B cell (primary cell): ENCODE results near the gene AOPEP. TPM values are rescaled to one million over a fixed set of nuclear protein-coding genes. Genes with fewer than 3 reads are reported as not detected.

Experiments used
- ATAC-seq: fragments of 200-7000 bp; cut with Tn5 transposase; one replicate; pipeline ENCODE4 v1.10.0; 2021; ENCODE audit warnings: low read depth, mild to moderate bottlenecking, moderate number of reproducible peaks, moderate library complexity
- CTCF ChIA-PET: fragments of 350-600 bp; sonication (Branson Sonifier 250); formaldehyde crosslinking; loops from one replicate; lab custom pipeline; 2021; ENCODE audit warnings: antibody characterized with exemption, inconsistent platforms; lab: Charles Lee
- POLR2A ChIA-PET: fragments of 350-600 bp; sonication (Branson Sonifier 250); formaldehyde crosslinking; loops from one replicate; lab custom pipeline; 2021; ENCODE audit warnings: antibody characterized with exemption; lab: Charles Lee
- DNase-seq: peaks from one replicate; pipeline ENCODE4 v3.0.0; 2013
- H2AFZ ChIP-seq: 2 replicates; pipeline ENCODE4 v1.6.1; 2012; ENCODE audit warnings: mild to moderate bottlenecking, low read depth, low read length; ENCODE audit not compliant: insufficient read depth, poor library complexity, severe bottlenecking
- H3K27ac ChIP-seq, 2 donors: 1 replicate in 1 of 2; 2 replicates in 1 of 2; pipeline ENCODE4 v1.5.1; 2012 to 2013; ENCODE audit warnings: low read length in 2 of 2, mild to moderate bottlenecking in 2 of 2, moderate library complexity in 1 of 2
- H3K27me3 ChIP-seq, 4 experiments: fragments of 200-600 bp in 1 of 4; sonication (generic) in 1 of 4; replicated peaks in 1 of 4; 1 replicate in 2 of 4; 2 replicates in 2 of 4; pipeline versions ENCODE4 v1.6.1 to v1.7.0; 2013 to 2016; ENCODE audit warnings: low read length in 3 of 4, mild to moderate bottlenecking in 2 of 4, mixed read lengths in 1 of 4, moderate library complexity in 1 of 4; ENCODE audit not compliant: insufficient read depth in 4 of 4, control insufficient read depth in 3 of 4; ENCODE audit errors: control extremely low read depth in 1 of 4
- H3K36me3 ChIP-seq, 2 experiments: replicated peaks in 1 of 2; 1 replicate in 1 of 2; 2 replicates in 1 of 2; pipeline versions ENCODE4 v1.6.1 to v1.7.1; 2013; ENCODE audit warnings: low read length in 1 of 2; ENCODE audit not compliant: insufficient read depth in 2 of 2, control insufficient read depth in 1 of 2; ENCODE audit errors: control extremely low read depth in 1 of 2, extremely low read depth in 1 of 2
- H3K4me1 ChIP-seq, 2 donors: fragments of 200-600 bp in 1 of 2; sonication (generic) in 1 of 2; 1 replicate in 1 of 2; 2 replicates in 1 of 2; pipeline versions ENCODE4 v1.5.1 to v1.6.1; 2013 to 2017; ENCODE audit warnings: low read length in 2 of 2; ENCODE audit not compliant: control insufficient read depth in 2 of 2, insufficient read depth in 2 of 2
- H3K4me2 ChIP-seq: replicated peaks from 2 replicates; pipeline ENCODE3; 2012; ENCODE audit warnings: mild to moderate bottlenecking, low read depth, low read length; ENCODE audit not compliant: poor library complexity, severe bottlenecking
- H3K4me3 ChIP-seq, 5 experiments: fragments of 200-600 bp in 1 of 5; sonication (generic) in 1 of 5; 1 replicate in 3 of 5; 2 replicates in 2 of 5; pipeline versions ENCODE4 v1.5.1 to v1.7.0; 2011 to 2016; ENCODE audit warnings: low read length in 4 of 5, mild to moderate bottlenecking in 4 of 5, low read depth in 2 of 5, control low read depth in 1 of 5, moderate library complexity in 1 of 5; ENCODE audit not compliant: insufficient read depth in 1 of 5; ENCODE audit errors: control extremely low read depth in 1 of 5, extremely low read depth in 1 of 5
- H3K79me2 ChIP-seq: fragments of 200-600 bp; sonication (generic); one replicate; pipeline ENCODE4 v1.6.0; 2016; ENCODE audit warnings: low read length; ENCODE audit not compliant: control insufficient read depth, insufficient read depth
- H3K9ac ChIP-seq: fragments of 200-600 bp; sonication (generic); 2 replicates; pipeline ENCODE4 v1.6.1; 2017; ENCODE audit warnings: mild to moderate bottlenecking, low read length, moderate library complexity
- H3K9me3 ChIP-seq, 3 donors: one replicate each; pipeline versions ENCODE4 v1.6.1 to v1.7.1; 2013; ENCODE audit warnings: low read length in 2 of 3; ENCODE audit not compliant: control insufficient read depth in 2 of 3, insufficient read depth in 1 of 3; ENCODE audit errors: control extremely low read depth in 1 of 3
- H4K20me1 ChIP-seq: 2 replicates; pipeline ENCODE4 v1.6.0; 2012; ENCODE audit warnings: mild to moderate bottlenecking, low read length; ENCODE audit not compliant: insufficient read depth, control insufficient read depth, poor library complexity, severe bottlenecking
- H3K27ac Mint-ChIP-seq: one replicate; pipeline ENCODE4 v1.8.0; 2021; ENCODE audit warnings: mixed read lengths
- H3K27me3 Mint-ChIP-seq: one replicate; pipeline ENCODE4 v1.8.0; 2021; ENCODE audit warnings: mixed read lengths
- H3K4me1 Mint-ChIP-seq: one replicate; pipeline ENCODE4 v1.8.0; 2021; ENCODE audit warnings: mixed read lengths
- H3K4me3 Mint-ChIP-seq: one replicate; pipeline ENCODE4 v1.8.0; 2021; ENCODE audit warnings: mixed read lengths
- H3K9me3 Mint-ChIP-seq: one replicate; pipeline ENCODE4 v1.8.0; 2022; ENCODE audit warnings: mixed read lengths; ENCODE audit not compliant: insufficient read depth
- CTCF ChIP-seq: fragments of 200-600 bp; IDR thresholded peaks from one replicate; pipeline ENCODE4 v1.8.0; 2022; ENCODE audit warnings: antibody characterized with exemption, mild to moderate bottlenecking
- EZH2 ChIP-seq: IDR thresholded peaks from 2 replicates; pipeline ENCODE4 v1.6.1; 2012; ENCODE audit warnings: borderline replicate concordance, low read depth, mild to moderate bottlenecking, moderate library complexity, low read length; ENCODE audit not compliant: insufficient read depth, poor library complexity, severe bottlenecking
- WGBS: methylation state at CpG from one replicate; pipeline ENCODE4 v1.1.5; 2013; ENCODE audit warnings: missing lambda C conversion rate; ENCODE audit not compliant: insufficient coverage; 5-methylcytosine and 5-hydroxymethylcytosine counted together
- intact Hi-C: fragments of 100-400 bp; cut with micrococcal nuclease; formaldehyde crosslinking; loops from one replicate; pipeline ENCODE4 v1.10.0; 2022
- polyA plus RNA-seq: library from polyadenylated mRNA; depleted of rRNA; stranded (reverse); fragments of >200 nt; gene quantifications from 2 replicates; pipeline ENCODE4 v1.2.3, GENCODE V29; 2012
- total RNA-seq, 2 donors: library from RNA; stranded (reverse); fragments of 120-200 nt in 1 of 2; gene quantifications; 1 replicate in 1 of 2; 2 replicates in 1 of 2; pipeline versions ENCODE4 v1.2.3 to v1.2.4, GENCODE V29; 2013 to 2022

AOPEP gene
- total and polyA plus RNA-seq, 2 donors (not counting 1 experiment from before 2014, with no cell fraction given), result 5.1 to 35.8 TPM

GRCh38 chr9:94927762-94928670, 201.5 kb downstream of the AOPEP start:
- H3K27ac ChIP-seq, result no peak overlapping the region
- WGBS, result 98% methylated on average over 12 of the region's 21 CpGs
- Mint-ChIP-seq H3K9me3 (no peaks in the 10 kb centered on the region), H3K4me1 (no peaks in the 10 kb centered on the region), H3K4me3 (no peak overlapping the region), H3K27me3 (no peaks in the 10 kb centered on the region), H3K27ac (no peak overlapping the region)
- no peak overlapping the region for H3K4me2 ChIP-seq
- no peaks in the 10 kb centered on the region for H3K79me2 ChIP-seq
- H3K9me3 ChIP-seq, result no peaks in the 10 kb centered on the region
- H2AFZ ChIP-seq, result no peak overlapping the region
- no peak overlapping the region for H3K4me3 ChIP-seq
- no peaks in the 10 kb centered on the region for H3K27me3 ChIP-seq
- ATAC-seq (no peak), DNase-seq (no peak)
- H3K36me3 ChIP-seq, result no peaks in the 10 kb centered on the region
- ChIA-PET POLR2A (no interaction called here), CTCF (no interaction called here)
- intact Hi-C loops, result no loop called here
- H3K9ac ChIP-seq, result no peak overlapping the region
- H4K20me1 ChIP-seq, result no peaks in the 10 kb centered on the region
- TF ChIP-seq EZH2 (no peak), CTCF (no peak)
- H3K4me1 ChIP-seq, result no peaks in the 10 kb centered on the region

GRCh38 chr9:94928691-94929368, 202.3 kb downstream of the AOPEP start:
- CTCF ChIA-PET, result no interaction called here

More at GRCh38 chr9:94928691-94929368, 202.3 kb downstream of the AOPEP start:
- Histone ChIP-seq H3K36me3 (no peaks in the 10 kb centered on the region), H2AFZ (no peak overlapping the region), H3K27ac (no peak overlapping the region), H3K4me1 (no peaks in the 10 kb centered on the region), H3K4me2 (no peak overlapping the region), H3K27me3 (no peaks in the 10 kb centered on the region), H3K9me3 (no peaks in the 10 kb centered on the region), H3K9ac (no peak overlapping the region), H4K20me1 (no peaks in the 10 kb centered on the region), H3K79me2 (no peaks in the 10 kb centered on the region), H3K4me3 (no peak overlapping the region)
- intact Hi-C loops, result no loop called here
- ATAC-seq (no peak), DNase-seq (no peak)
- no peaks in the 10 kb centered on the region for H3K27me3 Mint-ChIP-seq
- WGBS, result 97% methylated on average over 9 of the region's 13 CpGs
- no peak overlapping the region for H3K27ac Mint-ChIP-seq
- no peak for TF ChIP-seq CTCF
- TF ChIP-seq EZH2, result no peak
- POLR2A ChIA-PET, result no interaction called here
- H3K4me3 Mint-ChIP-seq, result no peak overlapping the region
- no peaks in the 10 kb centered on the region for H3K9me3 Mint-ChIP-seq
- no peaks in the 10 kb centered on the region for H3K4me1 Mint-ChIP-seq
